Measurements from ENCODE around the gene MTO1. TPM values are rescaled to one million over a fixed set of nuclear protein-coding genes. Genes with fewer than 3 reads are reported as not detected.

MTO1 gene
- total and polyA plus RNA-seq, 2 donors (not counting 1 experiment from before 2014, with no cell fraction given), result 21.5 to 52.4 TPM

GRCh38 chr6:73487473-73487872, 25.9 kb downstream of the MTO1 start:
- TF ChIP-seq EZH2 (IDR thresholded peaks at IDR 0.05; ENCODE audit: low read length, missing control alignments) (no peak), CTCF (conservative IDR thresholded peaks at IDR 0.05 in 1 of 2, IDR thresholded peaks at IDR 0.05 in 1 of 2; ENCODE audit: low read depth in 1 of 2, low read length in 2 of 2) (no peak)
- no peaks in the 10 kb centered on the region for H4K20me1 ChIP-seq (ENCODE audit: control insufficient read depth, extremely low read depth, insufficient read depth, low read length)
- no peak for DNase-seq (ENCODE audit: low read depth in 2 of 2)
- no peaks in the 10 kb centered on the region for H3K4me1 ChIP-seq (ENCODE audit: control insufficient read depth, extremely low read depth, insufficient read depth, low read length)
- H3K9ac ChIP-seq (ENCODE audit: insufficient read depth, low read length), result no peak overlapping the region
- H3K4me3 ChIP-seq (replicated peaks in 1 of 4; ENCODE audit: control extremely low read depth in 1 of 4, insufficient read depth in 1 of 4, low read depth in 3 of 4, low read length in 4 of 4), result no peak overlapping the region
- H3K9me3 ChIP-seq (ENCODE audit: control insufficient read depth, insufficient read depth, low read depth, low read length), result no peaks in the 10 kb centered on the region
- peaks cover 5% of the 10 kb centered on the region for H3K36me3 ChIP-seq (ENCODE audit: control insufficient read depth, insufficient read depth, low read length)
- H3K27ac ChIP-seq (ENCODE audit: insufficient read depth, low read length), result no peak overlapping the region
- H2AFZ ChIP-seq (ENCODE audit: low read length), result no peak overlapping the region
- H3K79me2 ChIP-seq (ENCODE audit: control insufficient read depth, insufficient read depth, low read length), result no peaks in the 10 kb centered on the region
- no peaks in the 10 kb centered on the region for H3K27me3 ChIP-seq (ENCODE audit: control insufficient read depth, insufficient read depth, low read length)
- no peak overlapping the region for H3K4me2 ChIP-seq (ENCODE audit: extremely low read depth, insufficient read depth, low read length)

- Histone ChIP-seq H3K4me2 (ENCODE audit: extremely low read depth, insufficient read depth, low read length) (no peak overlapping the region), H3K36me3 (ENCODE audit: control insufficient read depth, insufficient read depth, low read length) (peaks cover 5% of the 10 kb centered on the region), H3K9me3 (ENCODE audit: control insufficient read depth, insufficient read depth, low read depth, low read length) (no peaks in the 10 kb centered on the region), H3K27me3 (ENCODE audit: control insufficient read depth, insufficient read depth, low read length) (no peaks in the 10 kb centered on the region), H3K79me2 (ENCODE audit: control insufficient read depth, insufficient read depth, low read length) (no peaks in the 10 kb centered on the region), H4K20me1 (ENCODE audit: control insufficient read depth, extremely low read depth, insufficient read depth, low read length) (no peaks in the 10 kb centered on the region), H3K4me1 (ENCODE audit: control insufficient read depth, extremely low read depth, insufficient read depth, low read length) (no peaks in the 10 kb centered on the region), H3K4me3 (replicated peaks in 1 of 4; ENCODE audit: control extremely low read depth in 1 of 4, insufficient read depth in 1 of 4, low read depth in 3 of 4, low read length in 4 of 4) (no peak overlapping the region), H2AFZ (ENCODE audit: low read length) (no peak overlapping the region), H3K9ac (ENCODE audit: insufficient read depth, low read length) (no peak overlapping the region), H3K27ac (ENCODE audit: insufficient read depth, low read length) (no peak overlapping the region)
- no peak for TF ChIP-seq EZH2 (IDR thresholded peaks at IDR 0.05; ENCODE audit: low read length, missing control alignments)
- DNase-seq (ENCODE audit: low read depth in 2 of 2), result peak in 1 of 2 donors; percentile 12
Measured at GRCh38 chr6:73491377-73491776, 29.8 kb downstream of the MTO1 start.

GRCh38 chr6:73497915-73498314, 36.4 kb downstream of the MTO1 start:
- Histone ChIP-seq H3K27ac (ENCODE audit: insufficient read depth, low read length) (no peak overlapping the region), H3K36me3 (ENCODE audit: control insufficient read depth, insufficient read depth, low read length) (peaks cover 1% of the 10 kb centered on the region), H3K4me3 (replicated peaks in 1 of 4; ENCODE audit: control extremely low read depth in 1 of 4, insufficient read depth in 1 of 4, low read depth in 3 of 4, low read length in 4 of 4) (no peak overlapping the region), H3K4me2 (ENCODE audit: extremely low read depth, insufficient read depth, low read length) (no peak overlapping the region), H3K79me2 (ENCODE audit: control insufficient read depth, insufficient read depth, low read length) (no peaks in the 10 kb centered on the region), H3K9me3 (ENCODE audit: control insufficient read depth, insufficient read depth, low read depth, low read length) (no peaks in the 10 kb centered on the region), H3K4me1 (ENCODE audit: control insufficient read depth, extremely low read depth, insufficient read depth, low read length) (no peaks in the 10 kb centered on the region), H2AFZ (ENCODE audit: low read length) (no peak overlapping the region), H3K27me3 (ENCODE audit: control insufficient read depth, insufficient read depth, low read length) (no peaks in the 10 kb centered on the region), H3K9ac (ENCODE audit: insufficient read depth, low read length) (no peak overlapping the region), H4K20me1 (ENCODE audit: control insufficient read depth, extremely low read depth, insufficient read depth, low read length) (no peaks in the 10 kb centered on the region)
- no peak for DNase-seq (ENCODE audit: low read depth in 2 of 2)
- TF ChIP-seq EZH2 (IDR thresholded peaks at IDR 0.05; ENCODE audit: low read length, missing control alignments) (no peak), CTCF (conservative IDR thresholded peaks at IDR 0.05 in 1 of 2, IDR thresholded peaks at IDR 0.05 in 1 of 2; ENCODE audit: low read depth in 1 of 2, low read length in 2 of 2) (no peak)

All from fibroblast of lung (primary cell).